Stimulated activated CD4-positive, alpha-beta T cell treated with anti-CD3 and anti-CD28 coated beads, Interleukin-1b, Interleukin-23, amount 100 ng/mL, for 24 hours (primary cell): Measurements from ENCODE around the gene R3HDM4.

Experiments
- DNase-seq, 4 experiments: peaks; one replicate each; pipeline ENCODE4 v3.0.0-alpha.2; 2020; ENCODE audit warnings: low read depth in 4 of 4, low spot score in 1 of 4

Gene R3HDM4

DNA sequence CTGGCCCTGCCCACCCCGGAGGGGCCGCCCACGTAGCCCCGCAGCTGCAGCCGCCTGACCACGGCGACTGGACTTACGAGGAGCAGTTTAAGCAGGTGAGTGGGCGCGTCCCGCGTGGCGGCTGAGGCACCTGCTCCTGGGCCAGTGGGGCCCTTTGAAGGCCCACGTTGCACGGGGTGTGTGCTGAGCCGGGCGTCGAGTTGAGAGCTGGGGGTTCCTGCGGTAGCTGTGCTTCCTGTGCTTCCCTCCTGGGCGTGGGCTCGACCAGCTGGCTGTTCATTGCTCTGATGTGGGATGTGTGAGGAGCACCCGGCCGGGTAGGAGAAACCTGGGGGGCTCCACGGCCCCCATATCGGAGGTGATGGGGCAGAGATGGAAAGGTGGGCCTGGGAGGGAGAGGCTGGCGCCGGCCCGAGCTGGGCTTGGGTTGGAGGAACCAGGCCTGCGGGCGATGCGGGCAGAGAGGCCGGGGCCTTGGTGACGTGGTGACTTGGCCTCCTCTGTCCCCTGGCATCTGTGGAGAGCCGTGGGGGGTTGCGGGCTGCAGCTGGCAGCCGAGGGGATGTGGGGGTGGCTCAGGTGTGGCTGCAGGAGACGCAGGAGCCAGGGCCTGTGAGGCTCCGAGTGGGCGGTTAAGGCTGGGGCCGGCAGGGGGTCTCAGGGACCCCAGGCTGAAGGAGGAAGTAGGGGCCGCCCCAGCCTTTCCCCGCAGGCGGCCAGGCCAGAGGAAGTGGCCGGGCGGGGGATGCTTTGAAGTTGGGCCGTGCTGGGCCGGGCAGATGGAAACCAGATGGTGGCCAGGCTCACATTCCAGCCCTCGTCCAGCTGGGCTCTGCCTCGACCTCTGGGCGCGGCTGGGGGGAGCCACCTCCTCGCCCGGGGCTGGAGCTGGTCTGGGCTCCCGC is 19.9 kb upstream of the R3HDM4 start:
- no peak for DNase-seq

DNA sequence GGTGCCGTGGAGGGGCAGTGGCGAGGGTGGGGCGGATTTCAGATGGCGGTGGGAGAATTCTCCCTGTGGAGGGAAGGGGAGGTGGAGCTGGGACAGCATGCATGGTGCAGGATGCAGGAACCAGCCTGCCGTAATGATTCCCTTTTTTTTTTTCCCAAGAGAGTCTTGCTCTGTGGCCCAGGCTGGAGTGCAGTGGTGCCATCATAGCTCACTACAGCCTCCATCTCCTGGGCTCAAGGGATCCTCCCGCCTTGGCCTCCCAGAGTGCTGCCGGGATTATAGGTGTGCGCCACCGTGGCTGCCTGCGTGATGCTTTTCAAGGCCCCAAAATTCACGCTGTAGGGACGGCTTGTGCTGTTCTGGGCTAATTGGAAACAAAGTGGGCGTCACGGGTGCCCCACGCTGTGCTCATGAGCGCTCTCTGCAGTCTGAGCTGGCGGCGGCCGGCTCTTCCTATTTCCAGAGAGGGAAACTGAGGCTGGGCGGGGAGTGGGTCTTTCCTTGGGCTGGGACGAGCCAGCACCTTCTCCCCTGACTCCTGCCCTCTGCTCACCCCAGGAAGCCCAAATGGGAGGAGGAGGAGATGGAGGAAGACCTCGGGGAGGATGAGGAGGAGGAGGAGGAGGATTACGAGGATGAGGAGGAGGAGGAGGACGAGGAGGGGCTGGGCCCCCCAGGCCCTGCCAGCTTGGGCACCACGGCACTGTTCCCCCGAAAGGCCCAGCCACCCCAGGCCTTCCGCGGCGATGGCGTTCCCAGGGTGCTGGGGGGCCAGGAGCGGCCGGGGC is 19.0 kb upstream of the R3HDM4 start:
- no peak for DNase-seq

DNA sequence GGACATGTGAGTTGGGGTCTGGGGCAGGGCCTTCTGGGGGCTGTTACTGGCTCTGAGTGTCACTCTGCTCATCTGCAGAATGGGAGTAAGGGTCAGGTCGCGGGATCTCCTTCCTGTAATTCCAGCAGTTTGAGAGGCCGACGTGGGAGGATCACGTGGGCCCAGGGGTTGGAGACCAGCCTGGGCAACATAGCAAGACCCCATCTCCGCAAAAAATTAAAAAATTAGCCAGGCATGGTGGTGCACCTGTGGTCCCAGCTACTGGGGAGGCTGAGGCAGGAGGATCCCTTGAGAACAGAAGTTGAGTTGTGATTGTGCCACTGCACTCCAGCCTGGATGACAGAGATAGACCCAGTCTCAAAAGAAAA is 16.9 kb upstream of the R3HDM4 start:
- no peak for DNase-seq

DNA sequence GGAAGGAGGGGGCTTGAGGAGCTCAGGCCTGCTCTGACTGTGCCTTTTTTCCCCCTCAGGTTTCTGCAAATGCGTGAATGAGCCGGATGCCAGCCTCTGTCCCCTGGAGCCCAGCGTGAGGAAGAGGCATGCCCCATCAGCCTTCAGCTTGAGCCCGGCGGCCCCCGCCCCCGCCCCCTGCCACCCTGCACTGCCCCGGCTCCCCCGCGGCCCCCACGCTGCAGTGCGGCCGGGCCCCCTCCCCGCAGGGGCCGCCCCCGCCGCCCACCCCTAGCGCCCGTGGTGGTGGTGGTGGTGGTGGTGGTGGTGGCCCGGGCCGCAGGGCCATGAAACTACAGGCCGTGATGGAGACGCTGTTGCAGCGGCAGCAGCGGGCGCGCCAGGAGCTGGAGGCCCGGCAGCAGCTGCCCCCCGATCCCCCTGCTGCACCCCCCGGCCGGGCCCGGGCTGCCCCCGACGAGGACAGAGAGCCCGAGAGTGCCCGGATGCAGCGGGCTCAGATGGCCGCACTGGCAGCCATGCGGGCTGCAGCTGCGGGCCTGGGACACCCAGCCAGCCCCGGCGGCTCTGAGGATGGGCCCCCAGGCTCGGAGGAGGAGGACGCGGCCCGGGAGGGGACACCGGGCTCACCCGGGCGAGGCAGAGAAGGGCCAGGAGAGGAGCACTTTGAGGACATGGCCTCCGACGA is 16.3 kb upstream of the R3HDM4 start:
- no peak for DNase-seq

DNA sequence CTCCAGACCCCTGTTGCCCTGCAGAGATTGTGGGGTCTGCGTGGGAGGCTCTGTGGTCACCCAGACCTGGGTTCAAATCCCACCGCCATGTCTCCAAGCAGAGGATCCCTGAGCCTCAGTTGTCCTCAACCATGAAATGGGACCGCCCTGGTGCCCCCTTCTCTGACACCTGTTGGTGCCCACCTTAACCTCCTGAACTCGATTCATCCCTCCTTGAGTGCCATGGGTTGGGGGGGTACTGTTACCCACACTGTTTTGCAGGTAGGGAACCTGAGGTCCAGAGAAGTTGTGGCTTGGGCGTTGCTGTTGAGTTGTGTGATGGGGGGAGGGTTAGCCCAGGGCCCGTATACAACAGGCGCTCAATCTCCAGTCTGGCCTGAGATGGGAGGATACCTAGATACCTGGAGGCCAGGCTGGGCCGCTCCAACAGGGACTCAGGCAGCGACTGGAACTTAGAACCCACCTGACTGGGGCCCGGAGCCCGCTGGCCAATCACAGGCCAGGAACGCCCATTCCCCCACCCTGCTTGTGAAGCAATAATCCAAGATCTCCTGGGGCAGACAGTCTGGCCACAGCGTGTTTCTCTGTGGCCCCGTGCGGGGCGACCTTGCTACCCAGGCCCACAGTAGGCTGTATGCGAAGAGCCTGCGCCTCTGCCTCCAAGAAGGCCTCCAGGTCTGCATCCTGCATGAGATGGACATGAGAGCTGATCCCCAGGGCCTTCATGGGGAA is 15.6 kb upstream of the R3HDM4 start:
- DNase-seq: no peak

DNA sequence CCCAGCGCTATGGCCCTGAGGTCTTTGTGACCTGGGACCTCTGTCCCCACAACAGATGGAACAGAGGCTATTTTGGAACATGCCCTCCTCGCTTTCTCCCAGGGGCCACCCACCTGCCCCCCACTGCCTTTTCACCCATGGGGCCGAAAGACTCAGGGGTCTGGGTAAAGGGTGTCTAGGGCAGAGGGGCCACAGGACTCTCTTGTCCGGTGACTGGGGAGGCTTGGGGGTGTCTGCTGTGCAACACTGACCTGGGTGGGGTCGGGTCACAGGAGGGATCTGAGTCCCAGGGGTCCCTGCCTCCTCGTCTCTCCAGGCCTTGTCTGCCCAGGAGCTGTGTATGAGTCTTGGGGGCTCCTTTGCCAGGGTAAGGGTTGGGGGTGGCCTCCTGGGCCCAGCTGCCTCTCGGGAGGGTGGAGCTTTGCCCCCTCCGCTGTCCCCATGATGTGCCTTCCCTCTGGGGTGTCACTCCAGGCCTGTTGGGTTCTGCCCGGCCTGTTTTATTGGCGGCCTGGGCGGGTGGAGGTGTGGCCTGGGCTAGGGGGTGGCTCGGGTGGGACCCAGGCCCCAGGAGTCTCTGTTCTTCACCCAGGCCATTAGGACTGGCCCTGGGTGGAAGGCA is 14.9 kb upstream of the R3HDM4 start:
- no peak for DNase-seq

DNA sequence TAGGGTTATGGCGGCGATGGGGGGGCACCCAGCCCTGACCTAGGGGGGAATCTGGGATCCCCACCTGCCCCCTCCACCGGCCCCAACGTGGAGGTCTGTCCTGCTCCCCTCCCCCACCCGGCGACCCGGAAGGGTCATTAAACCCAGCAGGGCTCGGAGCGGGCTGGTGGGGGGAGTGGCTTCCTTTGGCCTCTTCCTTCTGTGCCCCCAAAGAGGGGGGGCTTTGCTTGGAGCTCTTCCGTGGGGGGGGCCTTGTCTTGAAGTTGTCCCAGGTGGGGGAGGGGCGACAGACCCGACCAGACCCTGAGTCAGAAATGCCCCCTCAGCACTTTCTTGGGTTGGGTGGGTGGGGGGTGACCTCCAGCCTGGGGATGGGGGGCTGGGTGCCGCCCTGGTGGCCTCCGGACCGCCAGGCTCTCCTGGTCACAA is 14.3 kb upstream of the R3HDM4 start:
- DNase-seq: no peak

- DNase-seq: peak in 1 of 4 experiments; percentile 50
Measured at GRCh38 chr19:926589-927350, 13.8 kb upstream of the R3HDM4 start.

GRCh38 chr19:926323-926588 is 13.2 kb upstream of the R3HDM4 start:
- DNase-seq: no peak

- peak in 2 of 4 experiments; percentile 66 to 69 for DNase-seq
Measured at GRCh38 chr19:925526-926322, 12.7 kb upstream of the R3HDM4 start, which contains the start of gene ARID3A. ARID3A (plus strand) TSS chr19:926035; CDS start chr19:929529, 3,494 bp downstream.

DNA sequence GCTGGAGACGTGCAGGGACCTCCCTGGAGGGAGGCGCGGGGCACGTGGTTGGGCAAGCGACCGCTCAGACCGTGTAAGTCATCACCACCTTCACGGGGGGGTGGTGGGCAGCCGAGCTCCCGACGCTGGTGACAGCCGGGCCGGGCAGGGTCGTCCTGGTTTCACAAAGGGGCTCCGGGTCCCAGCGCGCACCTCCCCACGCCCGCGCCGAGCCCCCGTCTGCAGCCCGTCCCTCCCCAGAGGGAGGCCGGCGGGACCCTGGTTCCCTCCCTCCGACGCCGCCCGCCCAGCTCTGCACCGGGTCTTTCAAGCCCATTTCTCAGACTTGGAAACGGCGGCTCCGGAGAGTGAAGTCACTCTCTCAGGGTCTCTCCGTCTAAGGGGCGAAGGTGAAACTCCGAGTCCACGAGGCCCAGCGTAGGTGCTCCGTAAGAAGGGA is 12.1 kb upstream of the R3HDM4 start:
- DNase-seq: peak in 1 of 4 experiments; percentile 55

DNA sequence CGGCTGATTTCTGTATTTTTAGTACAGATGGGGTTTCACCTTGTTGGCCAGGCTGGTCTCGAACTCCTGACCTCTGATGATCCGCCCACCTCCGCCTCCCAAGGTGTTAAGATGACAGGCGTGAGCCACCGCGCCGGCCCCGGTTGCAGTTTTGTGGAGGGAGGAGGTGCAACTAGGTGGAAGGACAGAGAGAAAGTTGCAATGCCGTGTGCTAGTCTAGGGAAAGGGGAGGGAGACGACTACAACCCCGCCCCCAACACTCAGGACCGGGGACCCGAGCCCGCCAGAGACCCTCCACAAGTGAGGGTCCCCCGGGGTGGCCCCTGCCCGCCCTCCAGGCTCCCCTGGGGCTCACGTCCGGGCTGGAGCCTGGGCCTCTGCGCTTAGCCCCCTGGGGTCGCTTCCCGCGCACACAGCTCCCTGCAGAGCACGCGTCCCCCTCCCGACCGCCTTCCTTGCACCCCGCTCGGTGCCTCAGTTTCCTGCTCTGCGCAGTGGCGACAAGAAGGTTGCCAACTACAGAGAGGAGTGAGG is 11.6 kb upstream of the R3HDM4 start:
- DNase-seq: no peak

DNA sequence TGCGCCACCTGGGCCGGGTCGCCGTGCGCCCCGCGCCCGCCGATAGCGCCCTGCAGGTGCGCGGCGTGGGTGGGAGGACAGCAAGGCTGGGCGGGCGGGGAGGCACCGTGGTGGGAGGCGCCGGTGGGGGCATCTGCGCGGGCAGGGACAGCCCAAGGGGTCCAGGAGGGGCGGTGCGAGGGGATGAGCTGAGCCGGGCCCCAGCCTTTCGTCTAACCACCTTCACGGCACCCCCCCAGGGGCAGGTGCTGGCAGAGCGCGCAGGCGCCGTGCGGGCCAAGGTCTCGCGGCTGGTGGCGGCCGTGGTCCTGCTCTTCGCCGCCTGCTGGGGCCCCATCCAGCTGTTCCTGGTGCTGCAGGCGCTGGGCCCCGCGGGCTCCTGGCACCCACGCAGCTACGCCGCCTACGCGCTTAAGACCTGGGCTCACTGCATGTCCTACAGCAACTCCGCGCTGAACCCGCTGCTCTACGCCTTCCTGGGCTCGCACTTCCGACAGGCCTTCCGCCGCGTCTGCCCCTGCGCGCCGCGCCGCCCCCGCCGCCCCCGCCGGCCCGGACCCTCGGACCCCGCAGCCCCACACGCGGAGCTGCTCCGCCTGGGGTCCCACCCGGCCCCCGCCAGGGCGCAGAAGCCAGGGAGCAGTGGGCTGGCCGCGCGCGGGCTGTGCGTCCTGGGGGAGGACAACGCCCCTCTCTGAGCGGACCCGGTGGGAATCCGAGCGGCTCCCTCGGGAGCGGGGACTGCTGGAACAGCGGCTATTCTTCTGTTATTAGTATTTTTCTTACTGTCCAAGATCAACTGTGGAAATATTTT is 7.2 kb upstream of the R3HDM4 start:
- no peak for DNase-seq

- no peak for DNase-seq
Measured at GRCh38 chr19:919199-920050, 6.4 kb upstream of the R3HDM4 start.

GRCh38 chr19:918481-919198 is 5.6 kb upstream of the R3HDM4 start:
- DNase-seq: no peak

- DNase-seq: no peak
Measured at GRCh38 chr19:918152-918437, 5.1 kb upstream of the R3HDM4 start.
